ENCODE measurements around the gene THRB.

DNA sequence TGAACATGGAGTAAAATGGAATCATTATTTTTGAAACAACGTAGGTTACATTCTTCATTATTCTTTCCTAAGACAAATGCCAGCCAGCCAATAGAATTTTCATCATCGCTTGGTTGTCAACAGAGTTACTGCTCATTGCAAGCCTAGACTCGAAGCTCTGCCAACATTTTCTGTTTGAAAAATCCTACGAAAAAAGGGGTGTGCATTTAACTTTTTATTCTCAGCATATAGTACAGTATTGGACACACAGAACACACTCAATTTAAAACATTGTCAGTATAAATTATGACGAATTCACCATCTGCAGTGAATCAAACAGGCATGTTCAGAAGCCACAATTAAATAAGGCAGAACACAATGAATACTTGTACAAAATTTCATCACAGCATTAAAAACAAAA lies 317.4 kb downstream of the THRB start:
- TF ChIP-seq, protein P1, sequence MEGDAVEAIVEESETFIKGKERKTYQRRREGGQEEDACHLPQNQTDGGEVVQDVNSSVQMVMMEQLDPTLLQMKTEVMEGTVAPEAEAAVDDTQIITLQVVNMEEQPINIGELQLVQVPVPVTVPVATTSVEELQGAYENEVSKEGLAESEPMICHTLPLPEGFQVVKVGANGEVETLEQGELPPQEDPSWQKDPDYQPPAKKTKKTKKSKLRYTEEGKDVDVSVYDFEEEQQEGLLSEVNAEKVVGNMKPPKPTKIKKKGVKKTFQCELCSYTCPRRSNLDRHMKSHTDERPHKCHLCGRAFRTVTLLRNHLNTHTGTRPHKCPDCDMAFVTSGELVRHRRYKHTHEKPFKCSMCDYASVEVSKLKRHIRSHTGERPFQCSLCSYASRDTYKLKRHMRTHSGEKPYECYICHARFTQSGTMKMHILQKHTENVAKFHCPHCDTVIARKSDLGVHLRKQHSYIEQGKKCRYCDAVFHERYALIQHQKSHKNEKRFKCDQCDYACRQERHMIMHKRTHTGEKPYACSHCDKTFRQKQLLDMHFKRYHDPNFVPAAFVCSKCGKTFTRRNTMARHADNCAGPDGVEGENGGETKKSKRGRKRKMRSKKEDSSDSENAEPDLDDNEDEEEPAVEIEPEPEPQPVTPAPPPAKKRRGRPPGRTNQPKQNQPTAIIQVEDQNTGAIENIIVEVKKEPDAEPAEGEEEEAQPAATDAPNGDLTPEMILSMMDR (IDR thresholded peaks at IDR 0.05): no peak
- no peak for TF ChIP-seq POLR2A (IDR thresholded peaks at IDR 0.05)

All from esophagus squamous epithelium (tissue), 4 donors.